8988T (cell line): Measurements from ENCODE around the gene CENPV.
"Not testable (repeated sequence)": the region's sequence is repeated elsewhere in the genome, so short reads cannot be mapped to it uniquely, and the experiment has no call there.

Experiments
- DNase-seq: peaks from one replicate; pipeline ENCODE4 v3.0.0; 2011

Gene CENPV

DNA sequence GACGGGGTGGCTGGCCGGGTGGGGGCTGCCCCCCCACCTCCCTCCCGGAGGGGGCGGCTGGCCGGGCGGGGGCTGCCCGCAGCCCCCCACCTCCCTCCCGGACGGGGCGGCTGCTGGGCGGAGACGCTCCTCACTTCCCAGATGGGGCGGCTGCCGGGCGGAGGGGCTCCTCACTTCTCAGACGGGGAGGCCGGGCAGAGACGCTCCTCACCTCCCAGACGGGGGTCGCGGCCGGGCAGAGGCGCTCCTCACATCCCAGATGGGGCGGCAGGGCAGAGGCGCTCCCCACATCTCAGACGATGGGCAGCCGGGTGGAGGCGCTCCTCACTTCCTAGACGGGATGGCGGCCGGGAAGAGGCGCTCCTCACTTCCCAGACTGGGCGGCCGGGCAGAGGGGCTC lies 41.2 kb downstream of the CENPV start:
- DNase-seq, result not testable (repeated sequence)

GRCh38 chr17:16306211-16306610 lies 47.1 kb downstream of the CENPV start:
- no peak for DNase-seq

DNA sequence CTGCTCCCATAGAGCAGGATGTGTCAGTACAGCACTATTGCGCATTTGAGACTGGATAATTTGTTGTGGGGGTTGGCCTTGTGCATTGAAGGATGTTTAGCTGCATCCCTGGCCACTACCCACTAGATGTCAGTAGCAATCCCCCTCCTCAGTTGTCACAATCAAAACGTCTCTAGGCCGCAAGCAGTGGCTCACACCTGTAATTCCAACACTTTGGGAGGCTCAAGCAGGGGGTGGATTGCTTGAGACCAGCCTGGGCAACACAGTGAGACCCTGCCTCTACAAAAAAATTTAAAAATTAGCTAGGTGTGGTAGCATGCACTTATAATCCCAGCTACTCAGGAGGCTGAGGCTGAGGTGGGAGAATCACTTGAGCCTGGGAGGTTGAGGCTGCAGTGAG lies 48.4 kb downstream of the CENPV start:
- no peak for DNase-seq

GRCh38 chr17:16302856-16303255 lies 50.4 kb downstream of the CENPV start:
- DNase-seq, result no peak

DNA sequence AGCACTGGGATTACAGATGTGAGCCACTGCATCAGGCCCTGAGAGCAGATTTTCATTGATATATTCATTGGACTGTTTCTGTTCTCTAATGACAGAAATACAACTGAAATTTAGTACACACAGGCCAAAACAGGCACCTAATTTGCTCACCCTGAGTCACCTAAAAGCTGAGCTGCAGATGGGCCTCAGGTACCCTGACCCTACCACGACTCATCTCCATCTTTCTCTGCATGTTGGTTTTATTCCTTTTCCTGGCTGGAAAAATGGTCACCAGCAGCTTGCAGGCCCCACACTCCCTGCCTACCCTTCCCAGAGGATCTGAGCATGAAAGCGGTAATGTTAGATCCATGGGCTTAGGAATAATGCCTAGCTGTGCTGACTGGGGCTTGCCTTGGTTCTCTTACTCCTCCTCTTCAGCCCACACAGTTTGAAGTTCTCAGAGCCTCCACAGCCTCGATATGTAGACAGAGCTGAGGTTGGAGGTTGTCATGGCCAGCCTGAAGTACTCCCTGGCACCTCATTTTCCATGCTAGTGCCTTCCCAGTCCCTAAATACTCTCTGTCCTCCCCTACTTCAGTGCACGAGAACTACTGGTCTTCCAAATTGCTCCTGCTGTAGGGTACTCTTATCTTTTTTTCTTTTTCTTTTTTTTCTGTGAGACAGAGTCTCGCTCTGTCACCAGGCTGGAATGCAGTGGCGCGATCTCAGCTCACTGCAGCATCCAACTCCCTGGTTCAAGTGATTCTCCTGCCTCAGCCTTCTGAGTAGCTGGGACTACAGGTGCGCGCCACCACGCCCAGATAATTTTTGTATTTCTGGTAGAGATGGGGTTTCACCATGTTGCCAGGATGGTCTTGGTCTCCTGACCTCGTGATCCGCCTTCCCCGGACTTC lies 51.1 kb downstream of the CENPV start:
- DNase-seq, result no peak

DNA sequence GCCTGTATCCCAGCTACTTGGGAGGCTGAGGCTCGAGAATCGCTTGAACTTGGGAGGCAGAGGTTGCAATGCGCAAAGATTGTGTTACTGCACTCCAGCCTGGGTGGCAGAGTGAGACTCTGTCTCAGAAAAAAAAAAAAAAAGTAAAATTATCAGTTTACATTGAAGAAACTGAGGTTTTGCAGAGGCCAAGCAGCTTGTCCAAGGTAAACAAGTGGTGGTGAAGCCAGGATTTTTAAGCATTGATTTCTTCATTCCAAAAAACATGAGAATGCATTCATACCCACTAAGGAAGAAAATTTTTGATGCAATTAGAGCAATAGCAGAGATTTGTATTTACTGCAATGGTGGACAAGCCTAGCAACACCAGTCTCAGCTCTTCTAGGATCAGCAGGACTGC lies 52.7 kb downstream of the CENPV start:
- DNase-seq, result no peak

DNA sequence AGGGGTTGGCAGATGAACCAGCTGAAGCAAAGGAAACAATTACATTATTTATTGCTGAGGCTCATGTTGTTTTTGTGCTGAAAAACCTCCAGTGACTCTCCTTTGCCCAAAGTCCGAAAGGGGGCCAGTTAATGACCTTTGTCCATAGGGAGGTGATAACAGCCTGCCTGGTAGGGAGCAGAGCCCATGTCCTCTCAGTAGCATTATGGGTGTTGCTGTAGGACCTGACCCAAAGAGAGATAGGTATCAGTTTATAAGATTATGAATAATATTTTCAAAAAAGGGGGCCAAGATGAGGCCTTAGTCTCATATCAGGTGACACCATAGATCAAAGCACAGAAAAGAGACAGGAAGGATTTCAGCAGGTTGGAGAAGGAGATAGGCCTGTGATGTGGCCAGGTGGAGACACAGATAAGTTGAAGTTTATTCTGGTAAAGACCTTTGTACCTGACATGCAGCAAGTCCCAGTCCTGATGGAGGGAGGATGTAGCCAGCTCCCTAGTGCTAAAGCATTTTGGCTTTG lies 55.1 kb downstream of the CENPV start:
- no peak for DNase-seq

GRCh38 chr17:16297367-16298139 lies 55.7 kb downstream of the CENPV start:
- no peak for DNase-seq

DNA sequence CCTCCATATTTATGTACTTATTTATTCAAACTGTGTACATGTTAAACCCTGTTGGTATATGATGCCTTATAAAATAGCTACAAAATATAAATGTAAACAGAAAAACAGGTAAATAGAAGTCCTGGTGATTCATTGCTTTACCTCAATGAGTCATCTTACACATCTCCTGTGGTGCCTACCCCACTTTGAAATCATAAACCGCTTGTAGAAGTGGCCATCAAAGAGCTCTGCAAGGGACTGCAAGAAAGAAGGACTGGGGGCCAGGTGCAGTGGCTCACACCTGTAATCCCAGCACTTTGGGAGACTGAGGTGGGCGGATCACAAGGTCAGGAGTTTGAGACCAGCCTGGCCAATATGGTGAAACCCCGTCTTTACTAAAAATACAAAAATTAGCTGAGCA lies 57.2 kb downstream of the CENPV start:
- not testable (repeated sequence) for DNase-seq

DNA sequence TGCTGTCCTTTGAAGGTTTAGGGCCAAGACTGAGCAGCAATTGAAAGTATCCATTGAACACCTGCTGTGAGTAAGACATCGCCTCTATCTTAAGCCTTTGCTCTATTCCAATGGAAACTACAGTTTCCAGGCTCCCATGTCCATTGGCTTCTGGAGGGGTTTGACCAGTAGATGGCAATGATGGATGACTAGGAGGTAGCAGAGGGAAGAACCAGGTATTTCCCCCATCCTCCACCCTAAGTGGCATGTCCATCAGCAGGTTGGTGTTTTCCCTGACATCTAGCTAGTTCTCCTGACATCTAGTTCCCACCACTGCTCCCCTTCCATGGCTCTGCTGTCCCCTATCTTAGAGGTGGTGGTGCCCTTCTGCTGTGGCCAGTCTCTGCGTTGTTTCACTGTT lies 58.7 kb downstream of the CENPV start:
- no peak for DNase-seq

DNA sequence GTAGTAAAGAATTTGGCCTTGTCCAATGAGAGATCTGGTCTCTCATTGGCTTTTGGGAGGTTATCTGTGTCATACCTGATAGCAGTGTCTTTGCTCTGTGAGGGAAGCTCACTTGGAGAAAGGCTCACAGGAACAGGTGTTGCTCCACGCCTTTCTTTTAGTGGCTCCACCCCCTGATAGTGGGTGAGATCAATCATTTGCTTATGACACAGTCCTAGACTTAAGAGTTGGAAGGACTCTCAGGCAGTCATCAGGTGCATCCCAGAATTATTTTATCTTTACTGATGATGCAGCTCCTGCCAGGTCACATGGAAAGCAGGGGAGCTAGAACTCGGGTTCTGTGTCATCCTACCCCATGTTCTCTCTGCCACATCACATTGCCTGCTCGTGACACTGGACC lies 59.3 kb downstream of the CENPV start:
- no peak for DNase-seq
